Duodenal mucosa (tissue), 2 donors: ENCODE results near the gene GTPBP2.
"Not testable (repeated sequence)": the region's sequence is repeated elsewhere in the genome, so short reads cannot be mapped to it uniquely, and the experiment has no call there.

Source experiments
- H3K27ac ChIP-seq: one replicate; pipeline ENCODE4 v1.7.0; 2013; ENCODE audit warnings: low read depth, low read length
- H3K27me3 ChIP-seq, 2 donors: one replicate each; pipeline ENCODE4 v1.7.0; 2013; ENCODE audit warnings: low read length in 2 of 2, control low read depth in 1 of 2; ENCODE audit not compliant: insufficient read depth in 2 of 2, control insufficient read depth in 1 of 2
- H3K36me3 ChIP-seq, 2 donors: one replicate each; pipeline ENCODE4 v1.7.0; 2013; ENCODE audit warnings: low read length in 2 of 2, control low read depth in 1 of 2; ENCODE audit not compliant: insufficient read depth in 2 of 2, control insufficient read depth in 1 of 2
- H3K4me1 ChIP-seq, 2 donors: one replicate each; pipeline ENCODE4 v1.7.0; 2013; ENCODE audit warnings: low read length in 2 of 2, control low read depth in 1 of 2; ENCODE audit not compliant: insufficient read depth in 2 of 2, control insufficient read depth in 1 of 2
- H3K4me3 ChIP-seq, 2 donors: one replicate each; pipeline ENCODE4 v1.7.0; 2013; ENCODE audit warnings: low read length in 2 of 2, low read depth in 1 of 2
- H3K9ac ChIP-seq, 2 donors: one replicate each; pipeline ENCODE4 v1.7.0; 2013; ENCODE audit warnings: low read length in 2 of 2, low read depth in 1 of 2
- H3K9me3 ChIP-seq, 2 donors: one replicate each; pipeline ENCODE4 v1.7.0; 2013; ENCODE audit warnings: low read length in 2 of 2, control low read depth in 1 of 2; ENCODE audit not compliant: control insufficient read depth in 1 of 2

GTPBP2 gene

DNA sequence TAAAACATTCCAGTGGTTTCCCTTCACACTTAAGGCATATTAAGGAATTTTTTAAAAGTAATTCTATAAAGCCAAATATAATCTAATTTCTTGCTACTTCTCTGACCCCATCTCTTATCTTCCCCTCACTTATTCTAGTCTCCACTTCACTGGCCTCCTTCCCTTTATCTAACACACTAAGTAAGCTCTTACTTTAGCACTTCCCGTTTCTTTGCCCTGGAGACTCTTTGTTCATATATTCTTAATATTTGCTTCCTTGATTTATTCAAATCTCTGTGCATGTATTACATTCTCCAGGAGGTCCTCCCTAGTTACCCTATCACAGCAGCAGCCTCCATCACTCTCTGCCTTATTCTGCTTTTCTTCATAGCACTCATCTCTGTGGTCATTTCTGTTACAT lies 20.3 kb downstream of the GTPBP2 start:
- Histone ChIP-seq H3K9me3 (no peaks in the 10 kb centered on the region), H3K27ac (no peak overlapping the region), H3K36me3 (peaks cover 28 to 51% of the 10 kb centered on the region in 2 donors), H3K4me3 (no peak overlapping the region), H3K27me3 (no peaks in the 10 kb centered on the region), H3K4me1 (no peaks in the 10 kb centered on the region), H3K9ac (no peak overlapping the region)

DNA sequence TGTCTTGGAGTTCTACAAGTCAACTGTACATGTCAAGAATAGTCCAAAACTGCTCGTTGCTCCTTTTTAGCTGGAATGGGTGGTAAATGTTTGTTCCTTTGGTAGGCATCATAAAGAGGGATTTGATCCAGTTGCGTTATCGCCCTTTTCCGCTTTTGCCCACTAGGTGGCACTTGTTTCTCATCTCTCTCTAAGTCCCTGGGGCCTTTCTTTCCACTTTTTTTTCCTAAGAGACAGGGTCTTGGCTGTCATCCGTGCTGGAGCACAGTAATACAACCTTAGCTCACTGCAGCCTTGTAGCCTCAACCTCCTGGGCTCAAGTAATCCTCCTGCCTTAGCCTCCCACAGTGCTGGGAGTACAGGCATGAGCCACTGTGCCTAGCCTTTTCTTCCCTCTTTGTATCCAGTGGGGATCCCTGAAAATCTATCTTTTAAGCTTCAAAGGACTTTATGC lies 20.7 kb downstream of the GTPBP2 start:
- Histone ChIP-seq H3K27ac (no peak overlapping the region), H3K4me1 (no peaks in the 10 kb centered on the region), H3K4me3 (no peak overlapping the region), H3K9me3 (no peaks in the 10 kb centered on the region), H3K27me3 (no peaks in the 10 kb centered on the region), H3K9ac (no peak overlapping the region), H3K36me3 (peaks cover 28 to 51% of the 10 kb centered on the region in 2 donors)

DNA sequence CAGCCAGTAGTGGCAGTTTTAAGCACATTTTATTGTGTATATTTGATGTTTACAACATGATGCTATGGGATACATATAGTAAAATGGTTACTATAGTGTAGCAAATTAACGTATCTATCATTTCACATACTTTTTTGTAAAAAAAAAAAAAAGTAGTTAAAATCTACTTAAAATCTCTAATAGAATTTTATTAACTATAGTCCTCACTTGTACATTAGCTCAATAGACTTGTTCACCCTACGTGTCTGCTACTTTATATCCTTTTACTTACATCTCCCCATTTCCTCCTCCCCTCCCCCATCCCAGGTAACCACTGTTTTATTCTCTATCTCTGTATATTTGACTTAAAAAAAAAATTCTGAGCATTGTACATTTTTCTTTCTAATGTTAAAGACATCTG lies 23.0 kb downstream of the GTPBP2 start:
- H3K36me3 ChIP-seq: peaks cover 25 to 50% of the 10 kb centered on the region in 2 donors

DNA sequence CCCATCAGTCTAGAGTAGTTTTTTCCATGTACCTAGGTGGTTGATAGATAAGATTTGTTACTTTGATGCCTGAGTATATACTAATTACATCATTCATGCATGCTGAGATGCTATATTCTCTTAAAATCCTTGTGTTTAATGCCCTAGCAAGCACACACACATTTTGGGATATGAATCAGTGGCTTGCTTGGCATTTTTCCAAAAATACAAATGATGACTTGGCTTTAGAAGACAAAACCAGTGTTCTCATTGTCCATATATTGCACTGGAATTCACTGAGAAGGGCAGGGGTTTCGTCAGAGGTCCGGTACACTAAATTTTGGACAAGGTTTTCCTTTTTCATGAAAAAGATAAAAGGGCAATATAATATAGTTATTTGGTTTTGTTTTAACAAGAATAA lies 24.9 kb downstream of the GTPBP2 start:
- H3K27me3 ChIP-seq: no peaks in the 10 kb centered on the region
- H3K9me3 ChIP-seq: no peaks in the 10 kb centered on the region
- no peak overlapping the region for H3K27ac ChIP-seq
- H3K36me3 ChIP-seq: peaks cover 23 to 41% of the 10 kb centered on the region in 2 donors
- H3K9ac ChIP-seq: no peak overlapping the region
- no peaks in the 10 kb centered on the region for H3K4me1 ChIP-seq
- no peak overlapping the region for H3K4me3 ChIP-seq

More for the DNA sequence above, 23.0 kb downstream of the GTPBP2 start:
- Histone ChIP-seq H3K27me3 (no peaks in the 10 kb centered on the region), H3K9me3 (no peaks in the 10 kb centered on the region), H3K4me3 (no peak overlapping the region), H3K9ac (no peak overlapping the region), H3K4me1 (no peaks in the 10 kb centered on the region), H3K27ac (no peak overlapping the region)

DNA sequence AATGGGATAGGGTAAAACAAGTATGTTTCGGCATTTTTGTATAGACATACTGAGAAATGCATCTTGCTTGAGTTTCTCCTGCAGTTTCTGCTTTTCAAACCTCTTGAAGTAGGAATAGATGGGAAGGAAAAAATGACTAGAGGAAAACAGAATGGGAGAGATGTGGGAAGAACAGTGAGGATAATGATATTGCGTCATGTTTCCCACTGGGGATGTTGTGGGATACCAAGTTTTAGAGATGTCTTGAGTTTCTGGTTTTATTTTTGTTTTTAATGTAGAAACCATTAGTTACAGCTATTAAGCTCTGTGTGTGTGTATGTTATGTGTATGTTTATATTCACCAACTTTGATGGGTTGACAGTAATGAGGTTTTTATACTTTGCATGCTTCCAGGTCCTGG lies 28.5 kb downstream of the GTPBP2 start:
- Histone ChIP-seq H3K9me3 (no peaks in the 10 kb centered on the region), H3K9ac (no peak overlapping the region)

DNA sequence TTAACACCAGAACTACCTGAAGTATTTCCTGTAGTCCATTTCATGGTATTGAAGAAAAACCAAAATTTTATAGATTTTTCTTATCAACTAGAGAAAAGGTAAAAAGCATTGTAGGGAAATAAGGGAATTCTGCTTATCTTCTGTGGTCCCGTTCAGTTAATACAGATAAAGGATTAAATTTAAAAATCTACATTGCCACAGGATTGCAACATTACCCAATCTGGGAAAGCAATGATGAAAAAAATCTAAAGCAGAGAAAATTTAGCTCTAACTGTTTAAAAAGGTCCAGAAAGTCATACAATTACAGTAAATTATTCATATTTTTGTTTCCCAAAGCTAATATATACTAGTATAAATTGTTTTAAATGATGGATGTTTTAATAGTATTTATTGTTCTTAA lies 35.1 kb downstream of the GTPBP2 start:
- H3K27me3 ChIP-seq: no peaks in the 10 kb centered on the region
- H3K9me3 ChIP-seq: no peaks in the 10 kb centered on the region
- peaks cover 4 to 9% of the 10 kb centered on the region in 2 donors for H3K36me3 ChIP-seq
- H3K9ac ChIP-seq: no peak overlapping the region
- H3K27ac ChIP-seq: no peak overlapping the region
- H3K4me1 ChIP-seq: no peaks in the 10 kb centered on the region
- H3K4me3 ChIP-seq: no peak overlapping the region

More for the DNA sequence above, 28.5 kb downstream of the GTPBP2 start:
- H3K36me3 ChIP-seq: peaks cover 22 to 40% of the 10 kb centered on the region in 2 donors
- H3K4me3 ChIP-seq: no peak overlapping the region
- no peaks in the 10 kb centered on the region for H3K4me1 ChIP-seq
- no peak overlapping the region for H3K27ac ChIP-seq
- no peaks in the 10 kb centered on the region for H3K27me3 ChIP-seq

DNA sequence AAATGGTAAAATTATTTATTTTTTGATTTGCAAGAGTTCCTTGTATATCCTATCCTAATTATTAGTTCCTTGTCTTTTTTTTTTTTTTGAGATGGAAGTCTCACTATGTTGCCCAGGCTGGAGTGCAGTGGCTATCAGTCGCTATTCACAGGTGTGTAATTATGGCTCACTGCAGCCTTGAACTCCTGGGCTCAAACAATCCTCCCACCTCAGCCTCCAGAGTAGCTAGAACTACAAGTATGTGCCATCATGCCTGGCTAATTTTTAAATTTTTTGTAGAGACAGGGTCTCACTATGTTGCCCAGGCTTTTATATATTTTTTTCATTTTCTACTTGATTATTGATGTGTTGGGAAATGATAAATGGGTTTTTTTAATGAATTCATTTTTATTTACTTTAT lies 39.5 kb downstream of the GTPBP2 start:
- H3K9ac ChIP-seq, H3K4me1 ChIP-seq, H3K27ac ChIP-seq, H3K4me3 ChIP-seq, H3K27me3 ChIP-seq, H3K9me3 ChIP-seq: not testable (repeated sequence)
- peaks cover 14 to 29% of the 10 kb centered on the region in 2 donors for H3K36me3 ChIP-seq

DNA sequence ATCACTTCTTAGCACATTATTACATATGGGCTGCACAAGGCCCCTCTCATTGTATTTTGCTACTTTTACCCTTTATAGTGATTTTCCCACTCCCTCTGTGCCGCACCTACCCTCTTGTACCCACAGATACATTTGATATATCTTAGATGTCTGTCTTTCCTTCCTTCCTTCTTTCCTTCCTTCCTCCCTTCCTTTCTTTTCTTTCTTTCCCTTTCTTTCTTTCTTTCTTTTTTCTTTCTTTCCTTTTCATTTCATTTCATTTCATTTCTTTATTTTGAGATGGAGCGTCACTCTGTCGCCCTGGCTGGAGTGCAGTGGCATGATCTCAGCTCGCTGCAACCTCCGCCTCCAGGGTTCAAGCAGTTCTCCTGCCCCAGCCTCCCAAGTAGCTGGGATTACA lies 40.9 kb downstream of the GTPBP2 start:
- no peaks in the 10 kb centered on the region for H3K27me3 ChIP-seq
- H3K9ac ChIP-seq: no peak overlapping the region
- peaks cover 21 to 43% of the 10 kb centered on the region in 2 donors for H3K36me3 ChIP-seq
- no peak overlapping the region for H3K27ac ChIP-seq
- H3K9me3 ChIP-seq: no peaks in the 10 kb centered on the region
- H3K4me1 ChIP-seq: no peaks in the 10 kb centered on the region
- H3K4me3 ChIP-seq: no peak overlapping the region

DNA sequence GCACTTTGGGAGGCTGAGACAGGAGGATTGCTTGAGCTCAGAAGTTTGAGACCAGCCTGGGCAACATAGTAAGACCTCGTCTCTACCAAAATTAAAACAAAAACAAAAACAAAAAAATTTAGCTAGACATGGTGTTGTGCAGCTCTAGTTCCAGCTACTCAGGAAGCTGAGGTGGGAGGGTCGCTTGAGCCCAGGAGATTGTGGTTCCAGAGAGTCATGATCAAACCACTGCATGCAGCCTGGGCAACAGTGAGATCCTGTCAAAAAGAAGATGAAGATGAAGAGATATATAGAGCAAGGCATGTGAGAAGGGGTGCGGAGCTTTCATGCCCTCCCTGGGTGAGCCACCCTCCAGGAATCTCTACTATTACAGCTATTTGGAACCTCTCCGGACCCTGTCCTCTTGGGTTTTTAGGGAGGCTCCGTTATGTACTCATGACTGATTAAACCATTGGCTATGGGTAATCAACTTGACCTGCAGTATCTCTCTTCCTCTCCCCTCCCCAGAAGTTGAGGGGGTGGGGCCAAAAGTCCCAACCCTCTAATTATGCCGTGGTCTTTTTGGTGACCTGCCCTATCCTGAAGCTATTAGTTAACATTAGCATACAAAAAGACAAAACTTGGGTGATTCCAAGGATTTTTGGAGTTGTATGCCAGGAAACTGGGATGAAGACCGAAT lies 44.0 kb downstream of the GTPBP2 start:
- Histone ChIP-seq H3K36me3 (peaks cover 17 to 49% of the 10 kb centered on the region in 2 donors), H3K9me3 (no peaks in the 10 kb centered on the region), H3K4me3 (no peak overlapping the region), H3K4me1 (no peaks in the 10 kb centered on the region), H3K9ac (no peak overlapping the region), H3K27ac (no peak overlapping the region), H3K27me3 (no peaks in the 10 kb centered on the region)

DNA sequence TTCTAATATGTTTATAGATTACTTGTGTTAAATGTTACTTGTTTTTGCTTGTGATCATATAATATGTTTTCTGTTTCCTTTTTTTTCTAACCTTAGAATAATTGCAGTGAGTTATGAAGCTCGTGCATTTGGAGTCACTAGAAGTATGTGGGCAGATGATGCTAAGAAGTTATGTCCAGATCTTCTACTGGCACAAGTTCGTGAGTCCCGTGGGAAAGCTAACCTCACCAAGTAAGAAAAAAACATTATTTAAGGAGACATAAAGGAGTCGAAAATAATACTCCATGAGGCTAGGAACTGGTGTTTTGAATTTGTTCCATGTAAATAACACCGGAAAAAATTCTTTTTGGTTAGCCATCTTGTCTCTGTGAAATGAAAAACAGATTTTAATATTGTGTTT lies 46.2 kb downstream of the GTPBP2 start:
- no peak overlapping the region for H3K4me3 ChIP-seq
- no peaks in the 10 kb centered on the region for H3K9me3 ChIP-seq
- no peaks in the 10 kb centered on the region for H3K27me3 ChIP-seq
- peaks cover 17 to 45% of the 10 kb centered on the region in 2 donors for H3K36me3 ChIP-seq
- H3K27ac ChIP-seq: no peak overlapping the region
- H3K9ac ChIP-seq: no peak overlapping the region
- no peaks in the 10 kb centered on the region for H3K4me1 ChIP-seq
